ENCODE data around the gene SRL.

The SRL gene

GRCh38 chr16:4241928-4242283 is at the start of gene SRL:
SRL (minus strand) TSS chr16:4242080; CDS start chr16:4242067, 13 bp downstream.
- no peak for DNase-seq

GRCh38 chr16:4290236-4290830 is 48.5 kb upstream of the SRL start:
- DNase-seq, result no peak

DNA sequence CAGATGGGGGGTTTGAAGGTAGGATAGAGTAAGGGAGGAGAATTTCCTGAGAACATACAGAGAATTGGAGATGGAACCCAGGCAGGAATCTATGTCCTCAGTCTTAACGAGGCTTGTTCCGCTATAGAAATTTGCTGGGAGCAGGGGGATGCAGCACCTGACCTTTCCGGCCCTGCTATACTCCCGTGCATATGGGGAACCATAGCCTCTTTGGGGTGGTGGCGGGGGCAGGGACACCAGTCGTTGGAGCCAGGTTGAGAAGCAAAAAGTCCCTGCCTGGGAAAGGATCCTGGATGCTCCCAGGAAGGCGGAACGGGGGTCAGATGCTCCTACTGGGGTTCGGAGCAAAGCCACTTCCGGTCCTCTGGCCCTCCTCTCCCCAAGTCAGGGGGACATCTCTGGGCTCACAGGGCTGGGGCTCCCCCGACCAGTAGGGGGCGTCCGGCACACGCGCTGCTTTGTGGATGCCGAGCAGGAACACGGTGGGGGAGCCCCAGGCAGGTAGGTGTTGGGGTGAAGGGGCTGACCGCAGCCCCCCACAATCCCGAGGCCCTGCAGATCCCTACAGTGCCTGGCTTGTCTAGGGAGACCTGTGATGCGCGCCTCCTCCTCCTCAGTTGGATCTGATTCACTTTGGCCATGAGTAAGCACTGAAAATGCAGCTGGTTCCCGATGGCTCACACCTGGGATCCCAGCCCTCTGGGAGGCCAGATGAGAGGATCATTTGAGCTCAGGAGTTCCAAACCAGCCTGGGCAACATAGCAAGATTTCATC is 46.5 kb upstream of the SRL start:
- peak; percentile 87 for DNase-seq

GRCh38 chr16:4285167-4285566 is 43.3 kb upstream of the SRL start:
- no peak for DNase-seq

DNA sequence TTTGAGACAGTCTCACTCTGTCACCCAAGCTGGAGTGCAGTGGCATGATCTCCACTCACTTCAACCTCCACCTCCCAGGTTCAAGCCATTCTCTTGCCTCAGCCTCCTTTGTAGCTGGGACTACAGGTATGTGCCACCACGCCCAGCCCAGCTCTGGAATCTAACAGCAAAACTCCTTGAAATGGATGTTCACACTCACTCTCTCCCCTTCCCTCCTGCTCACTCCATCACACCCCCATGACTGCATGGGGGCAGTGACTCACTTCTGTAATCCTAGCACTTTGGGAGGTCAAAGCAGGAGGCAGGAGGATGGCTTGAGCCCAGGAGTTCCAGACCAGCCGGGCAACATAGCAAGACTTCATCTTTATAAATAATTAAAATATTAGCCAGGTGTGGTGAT is 42.1 kb upstream of the SRL start:
- no peak for DNase-seq

- DNase-seq, result no peak
Observed at GRCh38 chr16:4283441-4283840, 41.6 kb upstream of the SRL start.

- DNase-seq, result no peak
Observed at GRCh38 chr16:4280625-4281024, 38.7 kb upstream of the SRL start.

GRCh38 chr16:4277987-4278513 is 36.2 kb upstream of the SRL start:
- no peak for DNase-seq

DNA sequence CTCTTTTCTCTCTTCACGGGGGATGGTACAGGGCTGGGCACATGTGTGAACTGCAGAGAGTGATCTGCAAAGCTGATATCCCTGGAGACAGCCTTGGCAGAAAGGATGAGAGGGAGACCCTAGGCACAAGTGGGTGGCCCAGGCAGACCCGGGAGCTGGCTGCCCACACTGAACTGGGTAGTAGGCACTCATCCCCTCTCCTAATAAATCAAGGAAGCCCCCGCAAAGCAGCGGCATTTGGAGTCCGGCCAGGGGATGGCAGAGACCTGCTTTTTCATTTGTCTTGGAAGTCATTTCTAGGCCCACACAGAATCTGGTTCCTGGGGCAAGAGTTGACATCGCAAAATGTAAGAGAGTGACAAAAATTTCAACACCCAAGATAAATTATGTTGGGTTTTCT is 34.0 kb upstream of the SRL start:
- DNase-seq, result no peak

DNA sequence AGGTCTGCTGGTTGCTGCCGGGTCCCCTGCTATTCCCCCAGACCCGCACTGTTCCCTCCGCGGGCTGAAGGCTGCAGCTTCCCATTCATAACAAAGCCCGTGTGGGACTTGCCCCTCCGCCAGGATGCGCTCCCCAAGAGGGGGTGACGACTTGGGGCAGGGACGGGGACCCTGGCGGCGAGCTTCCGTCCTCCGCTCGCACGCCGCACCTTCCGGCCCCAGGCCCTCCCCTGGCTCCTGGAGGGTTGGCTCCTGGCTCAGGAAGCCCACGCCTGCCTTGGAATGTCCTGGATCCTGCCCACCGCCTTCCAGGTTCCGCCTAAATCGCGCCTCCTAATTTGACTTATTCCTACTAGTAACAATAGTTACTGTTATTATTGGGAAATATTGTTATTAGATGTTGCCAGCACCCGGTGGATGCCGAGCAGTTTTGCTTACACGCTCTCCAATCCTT is 32.0 kb upstream of the SRL start:
- peak; percentile 72 for DNase-seq

GRCh38 chr16:4272114-4272956 is 30.5 kb upstream of the SRL start:
- peak; percentile 73 for DNase-seq

DNA sequence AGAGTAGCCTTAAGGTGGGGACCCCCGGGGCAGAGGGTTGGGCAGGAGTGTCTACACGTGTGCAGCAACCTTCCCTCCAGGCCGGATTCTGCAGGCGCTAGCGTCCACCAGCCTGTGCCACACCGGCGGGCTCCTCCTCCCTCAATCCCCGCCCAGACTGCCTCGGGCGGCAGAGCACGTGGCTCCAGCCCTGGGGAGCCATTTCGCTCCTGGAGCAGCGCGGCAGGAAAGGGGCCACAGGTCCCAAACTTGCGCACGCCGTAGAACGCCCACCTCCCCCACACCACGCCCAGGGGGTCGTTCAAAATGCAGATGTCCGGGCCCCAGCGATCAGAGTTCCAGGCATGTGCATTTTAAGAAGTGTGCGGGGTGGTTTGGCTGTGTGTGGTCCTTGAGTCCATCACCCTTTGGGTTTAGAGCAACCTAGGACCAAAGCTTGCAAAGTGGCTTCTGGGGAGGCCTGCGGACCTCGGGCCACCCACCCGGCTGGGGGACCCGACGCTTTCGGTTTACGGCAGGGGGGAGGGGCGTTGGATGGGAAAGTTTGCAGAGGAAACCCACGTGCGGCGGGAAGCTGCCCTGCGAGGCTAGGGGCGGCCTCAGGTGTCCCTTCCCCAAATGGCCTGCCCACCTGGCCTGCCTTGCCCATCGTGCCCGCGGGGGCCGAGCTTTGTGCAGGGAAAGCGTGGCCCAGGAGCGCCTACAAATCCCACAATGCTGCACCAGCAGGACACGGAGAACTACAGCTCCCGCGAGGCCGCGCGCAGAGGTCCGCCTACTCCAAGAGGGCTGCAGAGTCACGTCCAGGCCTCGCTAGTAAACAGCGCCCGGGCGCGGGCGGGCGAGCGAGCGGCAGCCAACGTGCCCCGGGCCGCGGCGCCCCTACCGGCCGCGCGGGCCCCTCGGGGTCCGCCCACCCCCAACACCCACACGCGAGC is 29.6 kb upstream of the SRL start:
- DNase-seq, result peak; percentile 97

DNA sequence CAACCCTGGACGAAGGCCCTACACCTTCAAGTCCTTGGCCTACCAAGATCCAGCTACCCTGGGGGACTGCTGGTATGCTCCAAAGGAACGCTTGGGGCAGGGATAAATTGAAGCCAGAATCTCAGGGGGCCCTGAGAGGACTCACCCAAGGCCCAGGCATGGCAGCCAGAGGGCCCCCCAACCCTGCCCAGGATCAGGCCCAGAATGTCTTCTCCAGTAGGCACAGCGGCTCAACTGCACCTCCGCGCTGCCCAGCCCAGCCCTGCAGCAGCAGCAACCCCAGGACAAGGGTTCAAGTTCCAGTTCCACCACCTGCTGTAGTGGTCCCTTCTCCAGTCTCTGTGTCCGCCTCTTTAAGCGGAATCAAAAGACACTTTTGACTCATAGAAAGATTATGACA is 28.7 kb upstream of the SRL start:
- peak; percentile 18 for DNase-seq

GRCh38 chr16:4270091-4270490 is 28.2 kb upstream of the SRL start:
- DNase-seq, result no peak

GRCh38 chr16:4266372-4266771 is 24.5 kb upstream of the SRL start:
- DNase-seq, result no peak

DNA sequence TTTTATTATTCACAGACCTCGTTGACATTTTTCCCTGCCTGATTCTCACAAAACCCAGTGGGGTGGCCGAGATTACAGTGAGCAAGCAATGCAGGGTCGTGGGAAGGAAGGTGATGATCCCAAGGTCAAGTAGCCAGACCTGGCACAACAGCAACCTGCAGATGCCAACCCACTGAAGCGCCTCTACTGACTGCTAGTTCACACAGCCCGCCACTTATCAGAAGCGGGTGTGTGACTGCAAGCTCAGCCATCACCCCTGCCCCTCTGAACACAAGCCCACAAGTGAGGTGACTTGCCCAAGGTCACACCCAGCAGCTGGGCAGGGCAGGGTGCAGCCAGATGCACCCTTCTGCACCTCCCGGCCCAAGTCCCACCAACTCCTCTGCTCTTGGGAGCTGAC is 23.8 kb upstream of the SRL start:
- no peak for DNase-seq

DNA sequence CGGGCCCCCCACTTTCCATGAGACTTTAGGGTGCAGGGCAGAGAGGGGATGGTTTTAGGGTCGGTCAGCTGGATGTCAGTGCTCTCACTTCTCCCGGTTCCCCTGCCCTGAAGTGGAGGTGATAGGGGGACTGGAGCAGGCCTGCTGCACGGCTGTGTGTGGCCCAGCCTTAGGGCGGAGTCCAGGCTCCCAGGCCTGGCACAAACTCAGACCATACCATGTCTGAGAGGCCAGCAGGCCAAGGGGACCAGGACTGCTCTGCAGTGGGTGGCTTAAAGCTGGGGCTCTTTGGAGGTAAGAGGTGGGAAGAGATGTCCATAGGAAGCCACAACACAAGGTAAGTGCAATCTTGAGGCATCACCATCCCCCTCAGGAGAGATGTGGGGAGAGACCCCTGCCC is 22.7 kb upstream of the SRL start:
- no peak for DNase-seq

GRCh38 chr16:4263504-4264436 is 21.9 kb upstream of the SRL start:
- DNase-seq, result no peak

DNA sequence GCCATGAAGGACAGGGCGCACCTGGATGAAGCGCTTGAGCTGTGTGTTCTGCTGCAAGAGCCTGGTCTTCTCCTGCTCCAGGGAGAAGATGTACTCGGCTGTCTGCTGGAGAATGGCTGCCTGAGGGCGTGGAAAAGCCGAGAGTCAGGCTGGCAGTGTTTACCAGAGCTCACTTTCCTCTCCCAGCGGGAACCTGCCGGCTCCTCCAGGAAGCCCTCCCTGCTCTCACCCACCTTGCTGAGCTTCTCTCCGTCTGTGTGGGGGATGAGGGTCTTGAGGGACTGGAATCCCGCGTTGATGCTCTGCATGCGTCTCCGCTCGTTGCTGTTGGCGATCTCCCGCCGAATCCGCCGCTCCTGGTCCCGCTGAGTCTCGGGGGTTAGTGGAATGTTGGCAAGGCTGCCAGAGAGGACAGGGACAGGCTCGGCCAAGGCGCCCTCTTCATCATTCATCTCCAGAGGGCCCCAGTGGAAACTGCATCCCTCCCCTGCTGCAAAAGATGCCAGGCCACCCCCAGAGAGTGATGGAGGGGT is 20.5 kb upstream of the SRL start:
- DNase-seq, result no peak

GRCh38 chr16:4261557-4262172 is 19.8 kb upstream of the SRL start:
- DNase-seq, result peak; percentile 44

- DNase-seq, result peak; percentile 30
Observed at GRCh38 chr16:4260360-4260759, 18.5 kb upstream of the SRL start.
